ENCODE measurements around the gene TSPO.

Gene TSPO

DNA sequence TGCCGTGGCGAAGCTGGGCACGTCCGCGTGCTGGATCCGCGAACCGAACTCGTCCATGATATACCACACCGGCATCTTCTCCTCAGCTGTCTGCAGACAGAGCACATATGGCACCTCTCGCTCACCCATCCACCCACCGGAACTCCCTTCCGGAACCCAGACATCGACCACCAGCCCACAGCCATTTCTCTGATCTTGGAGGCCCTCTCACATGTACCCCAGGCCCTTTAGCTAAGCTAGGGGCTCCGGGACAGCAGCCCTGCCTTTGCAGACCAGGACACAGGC lies 28.5 kb downstream of the TSPO start:
- no peak for DNase-seq

DNA sequence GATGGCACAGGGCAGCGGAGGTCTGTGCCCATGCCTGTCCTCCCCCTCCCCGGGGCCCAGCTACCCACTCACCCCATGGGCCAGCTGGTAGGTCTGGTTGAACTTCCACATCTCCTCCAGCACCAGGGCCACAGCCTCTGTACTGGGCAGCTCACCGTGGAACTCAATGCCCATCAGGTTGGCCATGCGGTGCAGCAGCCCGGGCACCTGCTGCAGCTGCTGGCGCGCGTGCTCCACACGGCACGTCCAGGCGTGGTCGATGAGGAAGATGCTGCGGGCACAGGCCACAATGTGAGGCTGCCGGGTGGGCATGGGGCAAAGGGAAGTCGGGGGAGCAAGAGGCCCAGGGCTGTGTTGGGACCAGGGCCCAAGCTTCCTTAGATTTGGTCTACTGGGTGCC lies 29.3 kb downstream of the TSPO start:
- DNase-seq: no peak

DNA sequence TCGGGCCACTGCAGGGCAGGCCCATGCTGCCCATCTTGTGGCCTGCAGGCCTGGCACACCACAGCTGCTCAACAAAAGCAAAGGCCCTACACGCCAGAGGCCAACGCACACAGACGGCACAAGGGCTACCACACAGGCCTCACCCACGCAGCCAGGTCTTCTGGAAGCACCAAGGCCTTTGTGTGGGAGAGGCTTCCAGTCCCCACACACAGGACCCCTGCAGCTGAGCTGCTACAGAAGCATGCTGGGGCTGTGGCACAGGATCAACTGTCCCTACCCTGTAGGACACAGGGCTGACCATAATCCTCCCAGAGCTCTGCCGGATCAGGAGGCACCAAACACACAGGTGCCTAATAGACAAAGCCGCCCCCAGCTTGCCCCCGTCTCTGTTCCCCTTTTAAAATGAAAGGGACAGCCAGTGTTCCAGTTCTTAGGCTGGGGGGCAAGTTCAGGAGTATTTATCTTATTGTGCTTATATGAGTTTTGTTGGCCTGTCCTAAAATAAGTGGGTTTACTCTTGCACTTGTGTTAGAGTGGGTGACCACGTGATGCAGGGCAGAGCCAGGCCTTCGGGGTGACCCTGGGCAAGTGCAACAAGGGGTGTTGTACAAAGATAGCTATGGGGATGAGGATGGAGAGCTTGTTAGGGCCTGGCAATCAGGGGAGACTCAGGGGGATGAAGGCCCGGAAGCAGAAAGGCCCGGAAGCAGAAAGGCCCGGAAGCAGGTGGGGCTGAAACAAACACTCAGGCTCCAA lies 30.1 kb downstream of the TSPO start:
- no peak for DNase-seq

DNA sequence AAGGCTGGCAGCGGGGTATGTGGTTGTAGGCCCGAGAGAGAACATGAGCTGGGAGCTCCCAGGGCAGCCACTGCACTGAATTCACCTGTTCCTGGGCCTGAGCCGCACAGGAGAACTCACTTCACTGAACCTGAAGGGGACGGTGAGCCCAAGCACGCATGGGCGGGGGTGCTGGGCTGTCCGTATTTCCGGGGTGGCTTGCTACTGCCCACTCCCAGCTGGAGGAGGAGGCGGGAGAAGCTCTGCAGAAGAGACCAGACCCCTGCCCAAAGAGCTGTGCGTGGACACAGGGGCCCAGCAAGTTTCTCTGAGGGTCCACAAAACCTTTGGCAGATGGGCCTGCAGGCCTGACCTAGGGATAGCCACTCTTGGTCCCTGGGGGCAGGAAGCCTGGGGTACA lies 30.8 kb downstream of the TSPO start:
- DNase-seq: no peak

DNA sequence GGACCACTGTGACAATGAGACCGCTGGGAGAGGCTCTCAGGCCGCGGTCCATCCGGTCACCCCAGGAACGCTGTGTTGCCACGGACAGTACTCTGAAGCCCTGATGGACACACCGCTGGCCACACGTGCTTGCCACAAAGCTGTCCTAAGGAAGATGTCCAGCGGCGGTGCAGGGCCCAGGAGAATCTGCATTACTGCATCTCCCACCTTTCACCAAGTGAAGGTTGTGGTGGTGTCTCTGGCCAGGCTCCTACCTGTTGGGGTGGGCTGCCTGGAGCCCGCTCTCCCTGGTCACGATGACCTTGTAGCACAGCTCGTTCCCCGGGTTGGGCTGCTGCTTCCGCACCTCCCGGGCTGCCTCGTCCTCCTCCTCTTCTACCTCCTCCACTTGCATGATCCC lies 31.4 kb downstream of the TSPO start:
- no peak for DNase-seq

DNA sequence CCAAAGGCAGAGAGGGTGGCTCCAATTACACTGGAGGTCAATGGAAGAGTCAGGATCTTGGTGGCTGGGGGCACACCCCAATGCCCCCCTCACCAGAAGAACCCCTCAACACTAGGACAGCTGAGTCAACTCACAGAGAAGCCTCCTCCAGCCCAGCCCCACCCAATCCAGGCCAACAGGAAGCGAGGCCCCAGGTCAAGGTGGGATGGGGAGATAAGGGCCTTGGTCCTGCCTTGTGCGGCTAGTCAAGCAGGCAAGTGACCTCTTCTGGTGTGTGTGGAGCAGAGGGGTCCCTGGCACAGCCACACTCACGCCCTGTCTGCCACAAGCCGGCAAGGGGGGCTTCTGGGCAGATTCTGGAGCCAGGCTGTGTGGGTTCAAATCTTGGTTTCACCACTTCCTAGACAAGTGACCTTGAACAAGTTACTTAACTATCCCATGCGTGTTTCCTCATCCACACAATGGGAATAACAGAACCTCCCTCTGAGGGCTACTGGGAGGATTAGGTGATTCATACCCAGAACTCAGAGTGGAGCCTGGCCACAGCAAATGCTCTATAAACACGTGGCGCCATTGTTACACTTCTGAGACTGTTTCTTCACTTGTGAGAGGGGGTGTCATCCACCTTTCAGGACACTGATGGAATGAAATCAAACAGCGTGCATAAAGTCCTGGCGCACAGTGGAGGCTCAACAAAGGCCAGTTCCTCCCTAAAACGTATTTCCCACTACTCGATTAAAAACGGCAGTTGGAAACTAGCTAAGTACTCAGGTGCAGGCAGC lies 32.3 kb downstream of the TSPO start:
- no peak for DNase-seq

DNA sequence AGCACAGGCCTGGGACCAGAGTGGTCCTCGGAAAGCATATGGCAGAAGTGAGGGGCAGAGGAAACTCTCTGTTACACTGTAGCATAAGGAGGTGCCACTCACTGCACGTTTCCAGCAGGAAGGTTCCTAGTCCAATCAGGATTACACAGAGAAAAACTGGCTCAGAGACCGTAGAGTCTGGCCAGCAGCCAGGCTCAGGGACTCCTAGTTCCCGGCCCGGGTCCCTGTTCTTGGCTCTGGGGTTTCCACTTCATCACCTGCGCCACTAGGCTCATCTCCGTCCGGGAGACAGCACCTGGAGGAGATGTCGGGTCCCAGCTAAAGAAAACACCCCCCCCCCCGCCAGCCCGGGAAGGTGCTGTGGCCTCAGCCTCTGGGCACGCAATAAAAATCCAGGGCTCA lies 34.5 kb downstream of the TSPO start:
- no peak for DNase-seq

DNA sequence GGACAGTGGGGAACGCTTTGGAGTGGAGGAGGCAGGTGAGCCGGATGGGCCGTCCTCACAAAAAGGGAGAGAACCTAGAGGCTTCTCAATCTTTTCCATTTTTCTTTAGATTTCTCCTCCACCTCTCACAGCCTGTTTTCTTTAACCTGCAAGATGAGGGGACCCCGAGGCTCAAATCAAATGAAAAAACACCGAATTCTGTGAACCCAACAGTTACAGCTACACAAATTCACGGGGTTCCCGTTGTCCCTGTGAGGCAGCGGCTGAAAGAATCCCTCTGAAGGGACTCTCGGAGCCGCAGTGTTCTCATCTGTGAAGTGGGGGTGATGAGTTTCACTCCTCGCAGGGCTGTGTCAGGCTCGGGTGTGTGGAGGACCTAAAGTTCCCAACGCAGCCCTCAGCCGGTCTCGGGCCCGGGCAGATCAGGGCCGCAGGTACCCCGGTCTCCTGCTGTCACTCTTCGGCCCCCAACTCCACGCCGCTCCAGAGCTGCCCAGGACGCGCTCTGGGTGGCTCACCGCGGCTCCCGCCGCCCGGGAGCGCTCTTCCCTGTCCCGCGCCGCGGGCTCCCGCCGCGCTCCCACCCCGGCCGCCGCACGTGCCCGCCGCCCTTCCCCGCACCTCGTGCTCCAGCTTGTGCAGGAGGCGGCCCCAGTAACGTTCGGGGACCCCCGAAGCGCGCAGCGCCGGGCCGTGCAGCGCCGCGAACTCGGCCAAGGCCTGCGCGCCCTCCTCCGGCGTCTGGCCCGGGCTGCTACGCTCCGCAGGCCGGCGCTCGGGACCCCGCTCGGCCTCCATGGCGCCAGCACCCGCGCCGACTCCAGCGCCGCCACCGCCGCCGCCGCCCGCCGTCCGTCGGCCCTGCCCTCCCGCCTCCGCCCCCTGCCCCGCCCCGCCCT lies 35.2 kb downstream of the TSPO start, which contains the start of gene TTLL12:
Gene TTLL12, minus strand, starts transcription at position 863 of the 899 bp plus-strand sequence. Its CDS starts 65 bp downstream, at position 798.
- peak; percentile 46 for DNase-seq

DNA sequence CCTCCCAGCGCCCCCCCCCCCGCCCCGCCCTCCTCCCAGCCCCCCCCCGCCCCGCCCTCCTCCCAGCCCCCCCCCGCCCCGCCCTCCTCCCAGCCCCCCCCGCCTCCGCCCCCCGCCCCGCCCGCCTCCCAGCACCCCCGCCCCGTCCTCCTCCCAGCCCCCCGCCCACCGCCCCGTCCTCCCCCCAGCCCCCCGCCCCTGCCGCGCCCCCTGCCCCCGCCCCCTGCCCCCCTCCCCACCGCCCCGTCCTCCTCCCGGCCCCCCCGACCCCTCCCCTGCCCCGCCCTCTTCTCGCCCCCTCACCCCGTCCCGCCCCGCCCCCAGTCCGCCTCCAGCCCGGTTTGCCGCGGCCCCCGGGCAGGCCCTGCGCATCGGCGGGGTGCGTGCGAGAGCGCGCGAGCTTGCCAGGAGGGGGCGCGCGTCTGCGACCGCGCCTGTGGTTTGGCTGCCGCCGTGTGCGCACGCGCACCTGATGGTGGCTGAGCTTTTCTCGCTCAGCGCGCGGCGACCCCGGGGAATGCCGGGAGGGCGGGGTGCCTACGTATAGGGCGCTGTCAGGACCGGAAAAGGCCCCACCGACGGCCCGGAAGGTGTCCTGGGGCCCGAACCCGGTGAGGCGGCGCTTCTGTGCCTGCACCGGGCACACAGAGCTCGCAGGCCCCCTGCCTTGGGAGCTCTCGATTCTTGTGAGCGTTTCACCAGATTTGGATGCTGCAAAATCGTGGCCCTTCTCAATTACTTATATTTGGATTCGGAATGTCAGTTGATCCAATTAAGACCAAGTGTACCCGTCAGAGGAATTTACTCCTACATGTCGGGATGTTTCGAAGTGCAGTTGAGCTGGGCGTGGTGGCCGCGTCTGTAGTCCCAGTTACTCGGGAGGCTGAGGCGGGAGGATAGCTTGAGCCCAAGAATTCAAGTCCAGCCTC lies 36.1 kb downstream of the TSPO start:
- DNase-seq: peak; percentile 98

DNA sequence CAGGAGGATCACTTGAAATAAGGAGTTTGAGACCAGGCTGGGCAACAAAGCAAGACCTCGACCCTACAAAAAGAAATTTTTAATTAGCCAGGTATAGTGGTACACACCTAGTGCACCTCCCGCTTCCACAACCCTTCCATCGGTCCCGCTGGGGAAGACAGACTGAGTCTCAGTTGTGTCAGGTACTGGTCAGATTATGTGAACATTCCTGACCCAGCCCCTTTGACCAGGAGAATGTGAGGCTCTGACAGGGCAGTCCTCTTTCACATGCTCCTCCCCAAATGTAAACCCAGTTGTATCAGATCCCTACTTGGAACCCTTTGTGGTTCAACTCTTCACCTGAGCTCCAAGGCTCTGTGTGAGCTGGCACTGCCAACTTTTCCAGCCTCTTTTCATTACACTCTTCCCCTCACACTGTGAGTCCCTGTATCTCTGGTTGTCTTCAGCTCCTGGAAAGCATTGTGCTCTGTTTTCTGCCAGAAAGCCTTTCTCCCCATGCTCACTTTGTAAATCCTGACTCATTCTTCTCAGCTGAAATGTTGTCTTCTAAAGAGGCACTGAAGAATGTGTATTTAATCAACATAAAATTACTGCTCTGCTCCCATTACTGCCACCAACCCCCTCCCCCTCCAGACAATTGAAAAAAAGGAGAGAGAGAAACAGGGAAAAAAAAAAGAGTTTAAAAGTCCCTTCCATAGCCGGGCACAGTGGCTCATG lies 37.6 kb downstream of the TSPO start:
- DNase-seq: no peak

DNA sequence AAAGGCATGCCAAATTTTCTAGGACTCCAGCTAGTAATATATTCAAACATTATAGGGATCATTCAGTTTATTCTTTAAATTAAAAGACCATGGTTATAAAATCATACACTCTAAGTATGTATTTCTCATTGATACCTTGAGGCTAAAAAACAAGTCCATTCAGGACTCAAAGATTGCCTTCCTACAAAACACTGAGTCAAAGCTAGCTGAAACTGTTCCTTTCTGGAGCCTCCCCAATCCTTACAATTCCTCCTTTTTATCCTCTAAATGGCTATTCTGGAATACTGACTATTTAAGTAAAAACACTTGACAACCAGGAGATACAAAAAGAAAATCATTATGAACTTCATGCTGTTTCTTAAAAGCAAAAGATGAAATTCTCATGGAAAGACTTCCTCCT lies 40.5 kb downstream of the TSPO start:
- DNase-seq: no peak

DNA sequence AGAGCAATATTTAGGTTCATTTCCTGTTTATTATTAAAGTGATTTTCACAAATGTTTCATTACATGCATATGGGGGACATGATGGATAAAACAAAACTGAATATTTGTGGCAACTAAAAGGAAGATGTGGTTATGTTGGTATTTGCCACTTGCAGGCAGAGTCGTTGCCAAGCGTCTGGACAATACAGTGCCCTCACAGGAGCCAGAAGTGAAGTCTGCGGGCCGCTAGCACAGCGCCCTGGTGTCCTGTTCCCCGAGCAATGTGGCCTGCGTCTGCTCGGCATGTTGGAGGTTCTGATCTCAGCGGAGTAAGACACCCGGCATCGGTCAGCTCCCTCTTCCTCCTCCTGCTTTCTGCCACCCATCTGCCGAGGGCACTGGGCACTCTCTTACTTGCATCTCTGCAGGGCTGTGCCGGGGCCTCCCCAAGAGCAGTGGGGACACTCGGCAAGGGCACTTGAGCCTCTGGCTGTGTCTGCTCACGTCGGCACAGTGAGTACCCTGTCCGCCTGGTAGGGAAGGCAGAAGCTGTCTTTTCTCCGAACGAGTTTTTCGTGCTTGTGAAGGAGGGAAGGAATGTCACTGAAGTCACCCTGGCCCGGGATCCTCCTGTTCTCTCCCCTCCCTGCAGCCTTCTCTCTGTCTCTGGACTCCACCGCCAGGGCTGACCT lies 46.0 kb downstream of the TSPO start:
- DNase-seq: no peak

DNA sequence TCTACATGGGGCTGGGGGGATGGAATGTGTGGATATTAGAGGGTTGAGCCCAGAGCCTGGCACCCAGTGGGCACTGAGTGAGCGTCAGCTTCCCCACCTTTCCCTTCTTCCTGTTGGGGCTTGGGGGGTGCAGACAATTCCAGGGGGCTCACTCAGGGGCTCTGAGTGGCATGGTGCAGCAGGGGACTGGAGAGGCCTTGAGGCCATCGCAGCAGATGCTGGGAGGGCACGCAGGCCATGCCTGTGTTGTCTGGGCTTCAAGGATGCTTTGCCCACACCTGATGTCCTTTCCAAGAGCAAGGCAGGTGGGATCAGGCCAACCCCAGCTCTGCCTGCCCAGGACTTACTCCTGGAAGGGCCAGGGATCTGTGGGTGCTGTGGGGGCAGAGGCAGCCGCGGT lies 46.8 kb downstream of the TSPO start:
- DNase-seq: no peak

DNA sequence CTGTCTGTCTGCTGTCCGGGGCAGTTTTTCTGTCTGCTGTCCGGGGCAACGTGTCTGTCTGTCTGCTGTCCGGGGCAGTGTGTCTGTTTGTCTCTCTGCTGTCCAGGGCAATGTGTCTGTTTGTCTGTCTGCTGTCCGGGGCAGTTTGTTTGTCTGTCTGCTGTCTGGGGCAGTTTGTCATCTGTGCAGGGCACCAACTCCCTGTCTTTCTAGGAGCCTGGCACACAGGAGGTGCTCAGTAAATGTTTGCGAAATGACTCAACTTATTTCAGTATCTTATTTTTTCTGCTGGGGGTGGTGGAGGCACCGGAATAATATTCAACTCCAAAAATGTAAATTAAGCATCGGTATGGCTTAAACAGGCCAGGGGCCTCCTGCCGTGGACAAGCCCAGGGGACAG lies 47.6 kb downstream of the TSPO start:
- no peak for DNase-seq

DNA sequence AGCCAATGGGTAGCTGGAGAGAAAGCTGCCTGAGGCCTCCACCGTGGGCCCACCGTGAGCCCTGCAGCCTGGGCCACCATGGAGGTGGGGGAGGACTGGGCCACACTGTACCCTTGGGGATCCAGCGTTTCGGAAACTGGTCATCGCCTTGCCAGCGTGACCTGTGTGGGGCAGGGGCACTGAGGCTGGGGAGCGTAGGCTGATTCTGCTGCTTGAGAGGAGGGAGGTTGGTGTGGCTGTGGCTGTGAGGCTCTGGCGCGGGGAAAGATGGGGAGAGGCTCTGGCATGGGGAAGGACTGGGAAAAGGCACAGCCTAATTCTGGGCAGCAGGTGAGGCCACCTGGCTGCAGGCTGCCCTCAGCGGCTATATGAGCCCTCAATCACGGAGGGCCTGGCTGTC lies 48.2 kb downstream of the TSPO start:
- no peak for DNase-seq

DNA sequence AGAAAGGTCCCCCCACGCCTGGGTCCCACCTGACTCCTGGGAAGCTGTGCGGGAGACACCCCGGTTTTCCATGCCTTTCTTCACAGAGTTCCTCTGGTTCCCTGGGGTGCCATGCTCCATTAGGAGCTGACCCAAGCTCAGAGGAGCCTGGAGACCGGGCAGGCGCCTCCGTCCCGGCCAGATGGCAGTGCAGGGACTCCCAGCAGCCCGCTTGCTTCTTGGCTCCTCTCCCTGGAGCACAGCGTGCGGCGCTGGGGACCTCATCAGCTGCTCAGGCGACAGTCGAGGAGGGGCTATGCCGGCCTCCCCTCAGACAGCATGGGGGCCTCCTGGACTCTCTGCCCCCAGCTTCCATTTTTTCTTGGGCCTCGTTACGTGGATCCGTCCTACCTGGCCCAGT lies 48.7 kb downstream of the TSPO start:
- no peak for DNase-seq

DNA sequence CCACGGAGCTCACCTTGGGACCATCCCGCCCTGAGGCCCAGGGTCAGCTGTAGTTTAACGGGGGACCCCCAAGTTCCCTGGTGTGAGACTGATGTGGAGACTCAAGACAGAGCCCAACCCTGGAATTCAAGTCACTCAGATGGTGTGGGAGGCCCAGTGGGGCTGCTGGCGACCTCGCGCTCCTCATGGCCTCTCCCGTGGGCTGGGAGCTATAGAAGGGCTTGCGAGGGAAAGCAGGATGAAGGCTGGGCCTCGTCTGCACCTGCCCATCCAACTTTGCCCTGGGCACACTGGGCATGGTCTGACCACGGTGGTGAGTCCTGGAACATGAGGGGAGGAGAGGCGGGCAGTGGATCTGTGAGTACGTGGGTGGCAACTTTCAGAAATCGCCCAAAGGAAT lies 49.2 kb downstream of the TSPO start:
- DNase-seq: no peak

DNA sequence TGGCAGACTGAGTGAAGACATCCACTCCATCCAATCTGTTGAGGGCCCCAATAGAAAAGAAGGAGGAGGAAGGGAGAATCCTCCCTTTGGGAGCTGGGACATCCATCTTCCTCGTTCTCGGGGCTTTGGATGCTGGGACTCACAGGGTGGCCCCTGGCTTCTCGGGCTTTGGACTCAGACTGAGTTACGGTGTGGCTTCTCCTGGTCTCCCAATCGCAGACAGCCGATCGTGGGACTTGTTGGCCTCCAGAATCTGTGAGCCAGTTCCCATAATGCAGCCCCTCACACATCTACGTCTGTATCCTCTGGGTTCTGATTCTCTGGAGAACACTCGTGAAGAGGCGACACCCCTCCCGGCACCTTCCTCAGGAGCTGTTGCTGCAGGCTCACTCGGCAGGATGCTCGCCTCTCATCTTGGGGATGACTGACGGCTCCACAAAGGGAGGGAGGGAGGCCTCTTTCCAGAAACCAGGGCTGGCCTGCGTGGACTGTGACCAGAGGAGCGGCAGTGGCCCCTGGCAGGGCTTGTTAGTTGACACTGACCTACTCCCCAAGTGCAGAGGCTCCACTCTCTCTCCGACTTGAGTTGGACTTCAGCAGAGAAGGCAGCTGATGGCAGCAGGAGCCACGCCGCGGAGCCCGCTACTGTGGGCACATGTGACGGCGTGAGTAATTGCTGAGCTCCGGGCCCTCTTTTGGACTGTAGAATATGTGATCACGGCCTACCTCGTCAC lies 50.3 kb downstream of the TSPO start:
- DNase-seq: no peak

DNA sequence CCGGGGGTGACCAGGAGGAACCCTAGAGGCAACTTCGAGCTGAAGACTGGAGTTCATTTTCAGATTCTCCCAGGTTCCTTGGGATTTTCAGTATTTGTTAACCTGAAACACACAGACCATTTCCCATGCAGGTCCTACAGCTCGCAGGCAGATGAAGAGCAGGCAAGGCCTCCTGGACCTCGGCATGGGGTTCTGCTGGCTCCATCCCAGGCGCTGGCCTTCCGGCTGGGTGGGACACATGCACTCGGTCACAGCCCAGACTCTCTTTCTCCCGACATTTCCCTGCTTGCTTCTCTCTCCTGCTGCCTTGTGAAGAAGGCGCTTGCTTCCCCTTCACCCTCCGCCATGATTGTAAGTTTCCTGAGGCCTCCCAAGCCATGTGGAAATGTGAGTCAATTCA lies 51.0 kb downstream of the TSPO start:
- DNase-seq: no peak

DNA sequence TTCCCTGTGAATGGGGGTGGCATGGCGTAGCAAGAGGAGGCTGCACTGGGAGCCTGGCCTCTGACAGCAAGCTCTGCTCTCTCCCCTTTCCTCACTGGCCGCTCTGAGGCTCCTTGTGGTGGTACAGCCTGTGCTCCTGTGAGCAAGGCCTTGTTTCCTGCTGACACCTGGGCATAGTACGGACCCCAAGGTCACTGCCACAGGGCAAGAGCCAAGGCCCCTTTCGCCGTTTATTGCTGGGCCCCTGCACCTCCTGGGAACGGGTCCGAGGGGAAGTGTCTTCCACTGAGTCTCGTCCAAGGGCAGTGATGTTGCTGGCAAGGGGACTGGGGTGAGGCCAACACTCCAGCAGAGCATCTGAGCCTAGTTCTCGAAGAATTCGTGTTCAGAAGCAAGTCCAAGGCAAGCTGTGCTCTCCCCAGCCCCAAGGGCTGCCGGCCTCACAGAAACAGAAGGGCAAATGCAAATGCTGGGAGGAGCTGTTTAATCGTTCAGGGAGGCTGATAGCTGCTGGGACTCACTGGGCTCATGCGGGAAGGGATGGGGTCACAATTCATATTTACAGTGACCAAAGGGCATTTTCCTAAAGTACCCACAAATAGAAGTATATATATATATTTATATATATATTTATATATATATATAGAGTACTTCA lies 51.5 kb downstream of the TSPO start:
- DNase-seq: no peak
